COLO829 (cell line): ENCODE data around the gene WBP2.
"Not testable (repeated sequence)": the region's sequence is repeated elsewhere in the genome, so short reads cannot be mapped to it uniquely, and the experiment has no call there.

Experiments used
- DNase-seq: peaks from one replicate; pipeline ENCODE4 v3.0.0; 2012; ENCODE audit warnings: low spot score

The WBP2 gene

DNA sequence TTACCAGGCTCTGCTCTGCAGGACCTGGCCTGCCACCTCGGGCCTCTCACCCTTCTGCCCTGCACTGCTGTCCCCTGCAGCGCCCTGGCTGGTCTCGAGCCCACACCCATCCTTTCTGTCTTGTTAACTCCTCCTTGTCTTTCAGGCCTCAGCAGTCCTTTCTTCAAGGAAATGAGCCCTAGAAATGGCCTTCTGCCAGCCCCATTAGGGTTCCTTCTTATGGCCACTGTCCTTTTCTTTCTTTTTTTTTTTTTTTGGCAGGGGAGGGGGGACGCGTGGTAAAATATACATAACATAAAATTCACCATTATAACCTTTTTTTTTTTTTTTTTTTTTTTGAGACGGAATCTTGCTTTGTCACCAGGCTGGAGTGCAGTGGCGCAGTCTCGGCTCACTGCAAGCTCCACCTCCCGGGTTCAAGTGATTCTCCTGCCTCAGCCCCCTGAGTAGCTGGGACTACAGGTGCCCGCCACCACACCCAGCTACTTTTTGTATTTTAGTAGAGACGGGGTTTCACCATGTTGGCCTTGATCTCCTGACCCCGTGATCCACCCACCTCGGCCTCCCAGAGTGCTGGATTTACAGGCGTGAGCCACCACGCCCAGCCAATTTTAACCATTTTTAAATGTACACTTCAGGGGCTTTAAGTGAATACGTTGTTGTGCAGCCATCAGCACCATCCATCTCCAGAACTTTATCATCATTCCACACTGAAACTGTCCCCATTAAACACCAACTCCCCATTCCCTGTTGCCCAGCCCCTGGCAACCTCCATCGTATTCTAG lies 10.5 kb upstream of the WBP2 start:
- DNase-seq, result not testable (repeated sequence)

DNA sequence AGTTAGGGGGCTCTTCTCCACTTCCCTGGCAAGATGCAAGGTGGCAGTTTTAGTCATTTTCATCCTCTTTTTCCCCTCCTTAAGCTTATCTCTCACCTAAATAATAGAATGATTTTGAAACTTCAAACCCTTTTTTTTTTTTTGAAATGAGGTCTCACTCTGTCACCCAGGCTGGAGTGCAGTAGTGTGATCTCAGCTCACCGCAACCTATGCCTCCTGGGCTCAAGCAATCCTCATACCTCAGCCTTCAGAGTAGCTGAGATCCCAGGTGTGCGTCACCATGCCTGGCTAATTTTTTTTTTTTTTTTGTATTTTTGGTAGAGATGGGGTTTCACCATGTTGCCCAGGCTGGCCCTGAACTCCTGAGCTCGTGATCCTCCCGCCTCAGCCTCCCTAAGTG lies 9.8 kb upstream of the WBP2 start:
- not testable (repeated sequence) for DNase-seq

DNA sequence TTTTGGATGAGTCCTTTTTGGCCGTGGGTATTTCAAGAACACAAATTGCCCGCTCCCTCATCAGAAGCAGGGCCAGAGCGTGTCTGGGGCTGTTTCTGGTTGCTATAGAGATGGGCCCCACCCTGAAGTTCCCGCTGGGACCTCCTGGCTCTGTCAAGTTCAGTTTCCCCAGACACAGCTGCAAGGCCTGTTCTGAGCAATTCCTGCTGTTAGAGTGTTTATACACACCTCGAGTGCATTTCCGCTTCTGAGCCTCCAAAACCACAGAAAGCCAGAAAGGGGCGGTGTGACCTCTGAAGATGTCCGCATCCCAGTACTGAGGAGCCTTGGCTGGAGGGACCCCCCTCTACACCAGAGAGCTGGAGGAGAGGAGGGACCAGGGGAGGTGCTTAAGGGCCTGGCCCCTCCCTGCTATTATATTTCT lies 9.3 kb upstream of the WBP2 start:
- no peak for DNase-seq

DNA sequence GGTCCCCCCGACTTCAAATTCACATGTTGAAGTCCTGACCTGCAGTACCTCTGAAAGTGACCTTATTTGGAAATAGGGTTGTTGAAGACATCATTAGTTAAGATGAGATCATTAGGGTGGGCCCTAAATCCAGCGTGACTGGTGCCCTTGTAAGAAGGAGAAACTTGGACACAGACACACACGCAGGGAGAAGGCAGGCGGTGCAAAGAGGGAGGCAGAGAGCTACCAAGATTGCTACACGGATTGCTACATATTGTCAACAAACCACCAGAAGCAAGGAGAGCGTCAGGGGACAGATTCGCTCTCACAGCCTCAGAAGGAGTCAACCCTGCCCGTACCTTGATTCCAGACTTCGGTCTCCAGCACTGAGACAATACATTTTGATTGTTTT lies 6.8 kb upstream of the WBP2 start:
- DNase-seq, result no peak

DNA sequence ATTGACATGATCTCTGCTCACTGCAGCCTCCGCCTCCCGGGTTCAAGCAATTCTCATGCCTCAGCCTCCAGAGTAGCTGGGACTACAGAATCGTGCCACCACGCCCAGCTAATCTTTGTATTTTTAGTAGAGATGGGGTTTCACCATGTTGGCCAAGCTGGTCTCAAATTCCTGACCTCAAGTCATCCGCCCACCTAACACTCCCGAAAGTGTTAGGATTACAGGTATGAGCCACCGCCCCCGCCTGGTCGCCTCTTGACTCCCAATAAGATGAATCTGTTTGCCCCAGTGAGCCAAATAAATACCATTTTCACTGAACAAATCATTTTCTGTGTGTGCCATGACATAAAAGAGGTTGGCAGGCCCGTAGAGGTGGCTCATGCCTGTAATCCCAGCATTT lies 4.2 kb upstream of the WBP2 start:
- not testable (repeated sequence) for DNase-seq

DNA sequence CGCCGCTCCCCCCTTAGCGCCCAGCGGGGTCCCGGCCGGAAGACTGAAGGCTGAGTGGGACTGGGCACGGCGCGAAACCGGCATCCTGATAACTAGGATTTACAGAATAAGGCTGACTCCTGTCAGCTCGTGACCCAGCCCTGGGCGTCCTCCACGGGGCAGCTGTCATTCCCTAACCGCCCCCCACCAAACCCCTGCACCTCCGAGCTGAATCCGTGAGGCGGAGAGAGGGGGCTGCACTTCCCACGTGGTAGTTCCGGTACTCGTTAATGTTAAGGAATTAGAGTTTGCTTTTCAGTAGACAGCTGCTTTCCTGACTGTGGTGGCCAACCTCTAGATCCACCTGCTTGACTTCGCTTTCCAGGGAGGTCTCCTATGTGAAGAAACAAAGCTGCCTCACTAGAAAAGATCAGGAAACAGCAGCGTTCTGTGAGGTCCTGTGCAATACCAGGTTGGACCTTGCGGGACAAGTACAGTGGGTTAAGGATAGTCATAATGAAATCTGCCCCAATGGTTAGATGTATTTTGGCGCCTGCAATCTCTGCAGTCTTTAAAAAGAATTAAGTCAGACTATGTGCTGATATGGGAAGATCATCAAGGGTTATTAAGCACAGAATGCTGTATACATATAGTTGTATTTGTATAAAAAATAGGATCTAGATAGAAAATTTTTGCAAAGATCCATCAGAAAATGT lies 1.1 kb upstream of the WBP2 start:
- no peak for DNase-seq

DNA sequence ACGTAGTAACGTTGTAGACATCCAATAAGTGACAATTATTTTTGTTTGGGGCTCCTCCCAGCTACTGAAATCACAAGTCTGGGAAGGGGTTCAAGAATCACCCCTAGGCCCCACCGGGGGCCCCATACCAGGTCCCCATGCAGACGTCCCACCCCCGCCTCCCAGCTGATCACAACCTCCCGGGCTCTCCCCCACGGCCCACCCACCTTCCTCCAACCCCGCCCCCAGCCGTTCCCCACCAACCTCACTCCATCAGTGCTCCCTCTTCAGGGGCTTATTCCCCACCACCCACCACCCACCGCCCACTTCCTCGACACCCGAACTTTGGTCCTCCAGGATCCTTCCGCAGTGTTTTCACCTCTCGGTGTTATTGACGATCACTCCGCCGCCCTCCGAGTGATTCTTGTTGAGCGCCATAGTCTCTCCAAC lies 240 bp downstream of the WBP2 start:
- DNase-seq, result no peak

DNA sequence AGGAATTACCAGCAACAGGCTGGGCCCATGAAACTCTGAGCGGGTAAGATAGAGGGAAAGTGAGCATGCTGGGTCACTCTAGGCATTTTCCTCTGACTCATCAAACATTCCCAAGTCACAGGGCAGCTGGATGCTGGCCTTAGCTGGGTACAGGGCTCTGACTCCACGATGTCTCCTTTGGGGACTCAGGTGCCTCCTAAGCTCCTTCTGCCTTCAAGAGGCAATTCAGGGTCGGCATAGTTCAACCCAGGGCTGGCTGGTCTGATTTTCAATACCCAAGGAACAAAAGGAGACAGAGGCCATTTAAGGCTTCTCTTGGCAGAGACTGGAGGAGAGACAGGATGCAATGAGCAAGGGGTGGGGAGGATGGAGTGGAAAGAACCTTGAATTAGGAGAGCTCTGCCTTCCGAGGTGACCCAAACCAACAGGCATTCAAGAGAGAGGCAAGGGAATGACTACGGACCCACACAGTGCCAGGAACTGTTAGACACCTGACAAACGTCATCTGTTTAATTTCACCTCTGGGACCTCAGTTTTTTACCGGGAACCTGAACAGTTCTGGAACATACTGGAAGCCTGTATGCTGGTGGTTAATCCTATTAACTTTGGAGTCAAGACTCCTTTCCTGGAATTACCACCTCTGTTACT lies 910 bp downstream of the WBP2 start:
- DNase-seq, result no peak

DNA sequence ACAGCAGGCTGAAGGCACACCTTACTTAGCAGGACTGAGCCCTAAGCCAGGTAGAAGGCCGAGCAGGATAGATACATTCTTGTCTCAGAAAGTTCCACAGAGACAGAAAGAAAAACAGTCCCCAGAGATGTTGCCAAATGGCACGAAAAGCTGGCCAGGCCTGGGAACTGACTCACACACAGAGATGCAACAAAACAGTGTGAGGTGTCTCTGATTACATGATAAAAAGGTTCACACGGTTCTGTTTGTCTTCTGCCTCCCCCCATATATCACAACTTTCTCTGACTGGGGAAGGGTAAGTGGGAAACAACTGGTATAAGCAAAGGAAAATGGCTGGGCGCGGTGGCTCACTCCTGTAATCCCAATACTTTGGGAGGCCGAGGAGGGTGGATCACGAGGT lies 1.7 kb downstream of the WBP2 start:
- no peak for DNase-seq

DNA sequence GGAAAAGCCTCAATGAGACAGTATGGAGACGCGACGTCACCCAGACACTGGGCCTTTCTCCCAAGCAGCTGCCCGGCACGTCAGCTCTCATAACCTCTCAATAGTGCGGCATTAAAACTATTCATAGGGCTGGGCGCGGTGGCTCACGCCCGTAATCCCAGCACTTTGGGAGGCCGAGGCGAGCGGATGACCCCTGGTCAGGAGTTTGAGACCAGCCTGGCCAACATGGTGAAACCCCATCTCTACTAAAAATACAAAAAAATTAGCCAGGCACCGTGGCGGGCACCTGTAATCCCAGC lies 3.5 kb downstream of the WBP2 start:
- DNase-seq, result not testable (repeated sequence)

DNA sequence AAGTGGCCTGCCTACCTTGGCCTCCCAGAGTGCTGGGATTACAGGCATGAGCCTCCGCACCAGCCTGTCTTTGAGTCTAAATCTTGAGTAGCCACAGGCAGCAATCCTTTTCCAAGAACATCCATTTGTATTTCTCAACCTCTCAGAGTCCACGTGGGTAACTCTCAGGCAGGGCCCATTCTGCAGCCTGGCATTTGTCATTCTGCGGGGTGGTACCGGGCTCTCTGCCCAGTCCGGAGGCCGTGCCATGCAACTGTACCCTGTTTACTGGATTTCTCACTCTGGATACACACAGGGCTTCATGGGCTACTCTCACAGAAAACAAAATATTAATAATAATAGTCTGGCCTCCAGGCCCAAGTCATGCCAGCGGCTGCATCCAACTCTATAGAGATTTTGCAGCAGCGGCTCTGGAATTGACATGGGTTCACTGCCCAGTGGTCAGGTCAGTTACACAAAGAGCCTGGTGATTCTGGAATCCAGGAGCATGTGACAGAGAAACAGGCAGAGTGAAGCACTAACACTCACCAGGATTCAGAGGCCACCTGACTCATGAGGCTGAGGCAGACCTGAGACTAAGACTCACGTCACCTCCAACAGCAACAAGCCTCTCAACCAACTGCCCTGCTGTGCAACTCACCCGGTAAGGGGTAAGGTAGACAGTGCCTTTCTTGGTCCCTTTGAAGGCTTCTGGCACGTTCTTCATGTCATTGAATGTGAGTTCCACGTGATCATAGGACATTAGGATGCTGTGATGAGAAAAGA lies 4.0 kb downstream of the WBP2 start:
- DNase-seq, result no peak

DNA sequence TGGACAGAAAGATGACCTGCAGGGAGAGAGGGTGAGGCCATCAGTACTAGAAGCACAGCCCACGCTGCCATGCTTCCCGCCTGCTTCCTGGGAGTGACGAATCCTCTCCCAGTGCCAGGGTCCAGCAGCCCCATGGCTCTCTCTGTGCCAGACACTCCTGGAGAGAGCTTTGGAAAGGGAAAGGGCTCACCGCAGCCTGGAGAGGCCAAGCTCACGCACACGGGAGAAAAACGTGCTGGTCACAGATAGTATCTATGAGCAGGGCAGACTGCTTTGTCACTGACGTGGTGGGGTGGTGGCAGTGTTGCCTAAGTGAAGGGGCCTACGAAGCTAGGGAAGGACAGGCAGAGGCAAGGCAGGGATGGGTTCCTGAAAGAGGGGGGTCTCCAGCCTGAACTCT lies 5.4 kb downstream of the WBP2 start:
- no peak for DNase-seq

DNA sequence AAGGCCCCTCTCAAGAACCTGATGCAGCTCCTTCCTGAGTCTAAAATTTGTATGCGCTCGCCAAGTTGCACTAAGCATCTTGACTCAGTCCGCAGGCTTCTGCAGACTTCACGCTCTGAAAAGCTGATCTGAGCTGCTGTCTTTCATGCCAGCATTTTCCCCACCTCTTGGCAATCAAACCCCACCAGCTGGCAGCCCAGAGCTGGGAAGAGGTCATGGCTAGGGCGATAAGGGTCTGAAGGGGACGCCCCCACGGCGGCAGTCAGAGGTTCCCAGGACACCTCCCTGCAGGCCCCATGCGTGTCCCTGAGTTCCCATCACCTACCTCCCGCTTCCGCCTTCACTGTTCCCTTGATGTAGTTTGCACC lies 5.9 kb downstream of the WBP2 start:
- DNase-seq, result no peak

DNA sequence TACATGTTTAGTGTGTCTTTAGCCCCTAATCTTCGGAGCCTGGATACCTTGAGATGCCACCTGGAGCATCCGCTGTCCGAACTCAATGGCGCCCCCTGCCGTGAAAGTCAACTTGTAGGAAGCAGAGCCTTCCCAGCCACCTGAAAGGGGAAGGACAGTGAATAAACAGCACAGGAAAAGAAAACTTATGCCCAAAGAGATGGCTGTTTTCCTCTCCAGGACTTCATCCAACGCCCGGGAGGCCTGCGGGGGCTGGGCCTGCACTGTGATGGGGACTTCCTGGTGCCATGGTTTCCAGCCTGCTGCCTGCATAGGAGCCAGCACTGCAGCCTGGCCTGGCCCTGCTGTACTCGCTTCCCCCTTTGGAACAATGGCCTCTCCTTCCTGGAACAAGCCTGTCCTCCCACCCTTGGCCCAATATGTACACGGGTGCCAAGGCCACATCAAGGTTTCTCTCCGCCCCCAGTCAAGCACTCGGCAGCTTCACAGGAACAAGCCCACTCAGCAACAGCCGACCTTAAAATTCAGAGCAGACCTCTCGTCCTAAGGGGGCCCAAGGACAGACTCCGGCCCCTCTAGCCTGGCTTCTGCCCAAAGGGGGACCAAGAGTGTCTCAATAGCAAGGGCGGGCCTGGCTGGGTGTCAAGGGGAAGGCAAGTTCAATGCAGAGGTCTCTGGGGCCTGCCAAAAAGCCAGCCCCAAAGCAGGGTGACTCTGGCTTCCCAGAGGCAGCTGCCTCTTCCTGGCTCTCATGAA lies 6.4 kb downstream of the WBP2 start:
- no peak for DNase-seq

DNA sequence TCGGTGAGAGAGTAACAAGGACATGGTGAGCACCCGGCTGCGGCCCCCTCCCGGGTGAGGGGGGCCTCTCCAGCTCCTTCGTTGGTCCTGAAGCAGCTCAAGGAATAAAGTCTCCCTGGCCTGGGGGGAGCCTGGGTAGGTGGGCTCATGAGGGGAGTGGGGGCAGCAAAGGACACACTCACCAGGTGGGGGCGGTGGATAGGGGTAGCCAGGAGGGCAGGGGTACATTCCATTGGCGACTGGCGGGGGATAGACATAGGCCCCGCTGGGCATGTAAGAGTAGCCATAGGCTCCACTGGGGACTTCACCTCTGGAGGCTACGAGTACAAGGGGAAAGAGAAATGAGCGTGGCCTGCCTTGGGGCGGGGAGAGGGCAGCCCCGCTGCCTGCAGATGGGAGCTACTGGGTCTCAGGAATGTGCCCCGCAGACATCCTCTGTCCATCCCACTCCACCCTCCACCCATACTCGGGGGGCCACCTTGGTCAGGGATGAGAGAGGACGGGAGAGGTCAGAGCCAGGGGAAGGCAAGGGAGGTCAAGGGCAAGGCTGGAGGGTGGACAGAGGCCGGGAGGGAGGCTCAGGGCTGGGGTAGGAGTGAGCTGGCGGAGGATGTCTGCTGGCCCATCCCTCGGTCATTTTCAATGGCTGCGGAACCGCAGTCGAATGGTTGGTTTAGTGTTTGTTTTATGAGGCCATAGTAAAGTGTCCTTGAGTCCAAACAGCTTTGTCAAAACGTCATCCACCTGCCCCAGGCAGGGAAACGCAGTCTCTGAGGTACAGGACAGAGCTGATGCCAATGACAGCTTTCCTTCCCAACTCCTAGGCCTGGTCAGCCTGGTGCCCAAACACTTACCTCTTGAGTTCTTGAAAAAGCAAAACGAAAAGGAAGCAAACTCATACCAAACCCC lies 7.3 kb downstream of the WBP2 start:
- no peak for DNase-seq

DNA sequence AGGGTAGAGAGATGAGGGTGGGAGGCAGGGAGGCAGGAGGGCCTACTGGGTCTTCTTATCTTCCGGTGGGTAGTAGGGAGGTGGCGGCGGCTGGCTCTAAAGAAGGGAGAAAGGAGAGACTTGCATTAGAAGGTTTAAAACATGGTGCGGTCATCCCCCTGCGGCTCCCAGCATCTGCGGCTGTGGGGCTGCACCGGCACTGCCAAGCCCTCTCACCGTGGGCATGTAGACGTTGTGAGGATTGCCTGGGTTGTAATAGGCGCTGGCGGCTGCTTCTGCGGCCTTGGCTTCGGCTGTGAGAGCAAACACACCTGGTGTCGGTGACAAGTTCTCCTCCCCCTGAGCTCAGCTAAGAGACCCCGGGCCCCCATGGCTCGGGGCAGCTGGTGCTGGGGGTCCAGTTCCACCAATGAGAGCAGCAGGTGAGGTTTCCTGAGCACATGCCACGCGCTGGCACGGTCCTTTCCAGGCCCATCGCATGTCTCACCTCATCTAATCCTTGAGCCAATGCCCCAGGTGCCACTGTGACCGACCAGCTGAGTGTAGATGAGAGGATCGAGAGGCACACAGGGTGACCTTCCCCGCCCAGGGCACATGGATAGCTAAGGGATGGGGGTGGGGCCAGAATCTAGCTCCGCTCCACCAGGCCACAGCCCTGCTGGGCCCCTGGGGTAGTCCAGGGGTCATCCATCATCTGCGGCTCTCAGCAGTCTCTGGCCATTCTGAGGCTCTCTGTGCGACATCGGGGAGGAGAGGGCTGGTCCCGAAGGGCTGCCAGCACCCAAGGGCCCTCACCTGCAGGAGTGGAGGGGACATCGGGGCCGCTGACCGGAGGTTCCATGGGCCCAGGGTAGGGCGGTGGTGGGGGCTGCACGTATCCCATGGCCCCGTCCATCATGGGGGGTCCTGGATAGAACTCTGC lies 8.2 kb downstream of the WBP2 start:
- DNase-seq, result no peak

DNA sequence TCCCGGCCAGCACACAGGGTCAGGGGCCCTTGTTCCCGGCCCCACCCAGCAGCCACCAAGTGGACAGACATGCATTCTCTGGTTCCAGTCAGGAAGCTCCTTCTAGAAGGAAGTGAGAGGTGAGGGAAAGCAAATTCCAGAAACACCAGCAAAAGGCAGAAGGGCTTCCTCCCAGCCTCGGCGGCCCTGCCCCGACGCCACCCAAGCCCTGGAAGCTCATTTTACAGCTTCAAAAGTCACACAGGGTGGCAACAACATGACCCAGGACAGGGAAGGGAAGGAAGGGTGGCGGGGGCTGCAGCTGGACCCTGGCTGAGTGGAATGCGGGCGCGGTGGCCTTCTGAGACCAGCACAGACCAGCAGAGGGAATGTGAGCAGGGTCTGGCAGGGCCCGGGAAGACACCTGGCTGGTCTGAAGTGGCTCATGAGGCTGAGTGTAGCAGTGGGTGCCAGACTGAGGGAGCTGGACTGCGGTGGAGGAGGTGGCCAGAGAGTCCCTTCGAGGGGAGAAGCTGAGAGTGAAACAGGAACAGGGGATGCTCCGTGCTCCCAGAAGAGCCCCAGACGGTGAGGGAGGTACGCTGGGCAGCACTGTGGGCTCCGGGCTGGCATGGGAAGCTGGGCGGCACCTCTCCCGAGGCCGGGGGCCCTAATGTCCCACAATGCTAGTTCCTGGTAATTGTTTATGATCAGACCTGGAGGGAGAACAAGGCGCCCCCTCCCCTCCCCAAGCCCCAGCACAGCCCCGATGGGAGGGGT lies 9.0 kb downstream of the WBP2 start:
- DNase-seq, result no peak

DNA sequence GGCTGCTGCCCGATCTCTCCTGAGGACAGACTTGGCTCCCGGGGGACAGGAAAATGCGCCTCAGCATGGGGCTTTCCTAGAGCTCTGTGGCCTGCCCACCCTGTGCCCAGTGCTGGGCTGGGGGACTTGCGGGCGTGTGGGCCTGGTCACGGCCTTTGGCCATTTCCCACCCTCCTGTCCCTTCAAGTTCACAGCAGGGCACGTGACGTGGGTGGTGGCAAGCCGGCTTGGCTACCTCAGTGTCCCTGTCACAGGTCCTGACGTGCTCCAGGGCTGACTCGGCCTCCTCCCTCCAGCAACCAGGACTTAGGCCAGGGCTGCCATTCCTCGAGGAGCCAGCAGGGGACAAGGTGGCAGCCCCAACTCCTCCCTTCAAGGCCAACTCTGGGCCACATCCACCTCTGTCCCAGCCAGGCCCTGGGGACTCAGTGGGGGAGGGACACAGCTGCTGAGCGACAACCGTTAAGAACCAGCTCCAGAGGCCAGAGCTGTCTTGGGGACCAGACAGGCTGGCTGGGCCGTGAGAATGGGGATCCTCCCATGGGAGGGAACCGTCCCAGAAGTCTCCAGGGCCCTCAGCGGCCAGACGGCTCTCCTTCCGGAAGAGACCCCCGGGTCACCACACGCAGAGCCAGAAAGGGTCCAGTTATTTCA lies 9.9 kb downstream of the WBP2 start:
- DNase-seq, result no peak
